Activated CD4-positive, alpha-beta T cell treated with anti-CD3 and anti-CD28 coated beads for 24 hours (primary cell): ENCODE data around the gene ANO7.

Source experiments
- DNase-seq, 2 donors: peaks; one replicate each; pipeline ENCODE4 v3.0.0-alpha.2; 2020; ENCODE audit warnings: low read depth in 2 of 2

ANO7 gene, protein sequence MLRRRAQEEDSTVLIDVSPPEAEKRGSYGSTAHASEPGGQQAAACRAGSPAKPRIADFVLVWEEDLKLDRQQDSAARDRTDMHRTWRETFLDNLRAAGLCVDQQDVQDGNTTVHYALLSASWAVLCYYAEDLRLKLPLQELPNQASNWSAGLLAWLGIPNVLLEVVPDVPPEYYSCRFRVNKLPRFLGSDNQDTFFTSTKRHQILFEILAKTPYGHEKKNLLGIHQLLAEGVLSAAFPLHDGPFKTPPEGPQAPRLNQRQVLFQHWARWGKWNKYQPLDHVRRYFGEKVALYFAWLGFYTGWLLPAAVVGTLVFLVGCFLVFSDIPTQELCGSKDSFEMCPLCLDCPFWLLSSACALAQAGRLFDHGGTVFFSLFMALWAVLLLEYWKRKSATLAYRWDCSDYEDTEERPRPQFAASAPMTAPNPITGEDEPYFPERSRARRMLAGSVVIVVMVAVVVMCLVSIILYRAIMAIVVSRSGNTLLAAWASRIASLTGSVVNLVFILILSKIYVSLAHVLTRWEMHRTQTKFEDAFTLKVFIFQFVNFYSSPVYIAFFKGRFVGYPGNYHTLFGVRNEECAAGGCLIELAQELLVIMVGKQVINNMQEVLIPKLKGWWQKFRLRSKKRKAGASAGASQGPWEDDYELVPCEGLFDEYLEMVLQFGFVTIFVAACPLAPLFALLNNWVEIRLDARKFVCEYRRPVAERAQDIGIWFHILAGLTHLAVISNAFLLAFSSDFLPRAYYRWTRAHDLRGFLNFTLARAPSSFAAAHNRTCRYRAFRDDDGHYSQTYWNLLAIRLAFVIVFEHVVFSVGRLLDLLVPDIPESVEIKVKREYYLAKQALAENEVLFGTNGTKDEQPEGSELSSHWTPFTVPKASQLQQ

DNA sequence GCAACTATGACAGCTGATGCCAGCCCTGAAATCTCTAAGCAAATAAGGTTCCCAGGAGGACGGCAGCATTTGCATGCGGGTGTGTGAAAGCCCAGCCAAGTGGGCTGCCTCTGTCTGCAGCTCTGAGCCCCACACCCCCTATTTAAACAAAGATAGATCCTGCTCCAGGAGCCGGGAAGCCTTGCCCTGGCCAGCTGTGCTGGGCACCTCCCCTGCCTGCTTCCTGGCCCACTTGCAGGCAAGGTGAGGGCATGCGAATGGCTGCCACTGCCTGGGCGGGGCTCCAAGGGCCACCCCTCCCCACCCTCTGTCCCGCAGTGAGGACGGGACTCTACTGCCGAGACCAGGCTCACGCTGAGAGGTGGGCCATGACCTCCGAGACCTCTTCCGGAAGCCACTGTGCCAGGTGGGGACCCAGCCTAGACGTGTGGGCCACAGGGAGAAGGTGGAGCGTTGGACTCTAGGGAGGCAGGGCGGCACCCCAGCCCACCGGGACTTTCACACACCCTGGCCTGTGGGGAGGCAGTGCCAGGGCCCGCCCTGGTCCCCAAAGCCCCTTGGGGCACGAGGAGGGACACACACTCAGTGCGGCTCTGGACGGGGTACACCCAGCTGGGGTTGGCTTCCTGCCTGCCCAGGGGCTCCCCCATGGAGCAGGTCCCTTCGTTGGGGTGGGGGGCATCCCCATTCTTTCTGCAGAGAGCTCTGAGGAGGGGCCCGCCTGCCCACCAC lies at the start of gene ANO7:
TSS of gene ANO7 (plus strand) at position 317 of the 732 bp plus-strand sequence. CDS start 1,387 bp downstream, outside the sequence.
- DNase-seq = no peak

DNA sequence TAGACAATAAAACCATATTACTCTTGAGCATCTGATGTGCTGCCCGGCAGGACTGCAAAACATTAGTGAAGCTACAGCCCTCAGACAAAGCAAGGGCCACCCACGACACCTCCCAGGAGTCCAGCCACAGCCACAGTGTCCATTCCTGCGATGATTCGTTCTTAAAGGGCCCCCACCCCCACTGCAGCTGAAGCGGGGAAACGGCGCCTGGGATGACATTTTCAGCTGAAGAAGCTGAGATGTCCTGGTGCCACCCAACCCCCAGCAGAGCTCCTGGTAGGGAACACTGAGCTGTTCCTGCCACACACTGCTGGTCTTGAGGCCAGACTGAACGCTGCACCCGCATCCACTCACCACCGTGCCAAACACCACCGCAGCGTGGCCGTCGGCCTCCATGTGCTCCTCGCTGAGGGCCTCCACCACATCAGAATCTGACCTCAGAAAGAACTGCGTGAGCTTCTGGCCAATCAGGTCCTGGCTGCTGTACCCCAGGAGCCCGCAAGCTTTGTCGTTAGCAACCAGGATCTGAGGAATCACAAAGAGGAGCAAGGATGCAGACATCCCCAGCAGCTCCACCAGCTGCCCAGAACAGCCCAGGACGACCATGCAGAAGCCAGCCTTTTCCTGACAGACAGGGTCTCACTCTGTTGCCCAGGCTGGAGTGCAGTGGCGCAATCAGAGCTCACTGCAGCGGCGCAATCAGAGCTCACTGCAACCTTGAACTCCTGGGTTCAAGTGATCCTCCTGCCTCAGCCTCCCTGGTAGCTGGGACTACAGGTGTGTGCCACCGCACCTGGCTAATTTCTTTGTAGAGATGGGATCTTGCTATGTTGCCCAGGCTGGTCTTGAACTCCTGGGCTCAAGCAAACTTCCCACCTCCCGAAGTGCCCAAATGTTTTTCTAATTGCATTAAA lies 48.7 kb upstream of the ANO7 start:
- DNase-seq = no peak

DNA sequence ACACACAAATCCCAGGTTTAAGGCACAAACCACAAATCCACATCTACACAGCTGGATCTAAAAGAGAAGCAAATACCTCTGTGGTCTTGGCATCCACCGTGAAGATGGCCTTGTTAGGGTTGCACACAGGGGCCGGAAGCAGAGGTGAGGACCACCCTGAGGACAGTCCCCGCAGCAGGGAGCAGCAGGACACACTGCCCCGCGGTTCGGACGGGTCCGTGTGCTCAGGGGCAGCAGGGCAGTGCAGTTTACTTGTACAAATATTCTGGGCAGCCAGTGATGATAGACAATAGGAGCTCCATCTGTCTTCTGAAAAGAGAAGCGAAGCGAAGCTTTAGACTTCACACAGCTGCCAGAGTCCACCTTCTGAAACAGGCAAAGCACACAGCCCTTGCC lies 48.0 kb upstream of the ANO7 start:
- DNase-seq = no peak

DNA sequence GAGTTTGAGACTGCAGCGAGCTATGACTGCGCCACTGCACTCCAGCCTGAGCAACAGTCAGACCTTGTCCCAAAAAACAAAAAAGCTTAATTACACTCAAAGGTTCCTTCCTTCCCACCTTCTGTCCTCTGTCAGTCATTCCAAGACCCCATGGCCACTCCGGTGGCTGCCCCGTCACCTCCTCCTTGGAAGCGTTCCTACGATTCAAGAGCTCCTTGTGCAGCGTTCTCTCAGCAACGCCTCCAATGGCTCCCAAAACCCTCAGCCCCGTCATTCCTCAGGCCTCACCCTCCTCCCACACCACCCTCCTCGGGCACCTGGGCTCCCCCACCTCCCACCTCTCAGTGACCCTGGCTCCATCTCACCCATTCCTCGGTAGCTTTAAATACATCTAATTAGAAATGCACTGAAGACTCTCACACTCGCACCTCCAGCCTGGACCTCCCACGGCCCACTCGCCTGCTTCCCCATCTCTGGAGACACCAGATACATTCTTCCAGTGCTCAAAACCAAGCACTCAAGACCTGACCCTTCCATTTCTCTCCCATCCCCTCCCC lies 47.2 kb upstream of the ANO7 start:
- no peak for DNase-seq

DNA sequence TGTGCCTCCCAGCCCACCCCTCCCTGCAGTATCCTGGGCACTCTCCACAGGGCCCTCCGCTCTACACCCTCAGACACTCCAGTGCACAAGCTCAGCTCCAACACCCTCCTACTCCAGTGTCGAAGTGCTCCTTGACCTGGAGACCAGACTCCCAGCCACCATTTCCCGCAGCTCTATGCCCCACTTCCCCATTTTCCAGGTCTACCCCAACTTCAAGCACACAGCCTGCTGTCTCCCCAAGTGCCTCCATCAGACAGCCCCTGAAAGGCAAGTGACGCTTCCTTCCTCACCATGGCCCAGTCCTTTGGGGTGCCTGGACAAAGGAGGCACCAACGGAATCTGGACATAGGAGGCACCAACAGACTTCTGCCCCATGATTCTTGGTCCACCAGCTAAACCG lies 46.4 kb upstream of the ANO7 start:
- no peak for DNase-seq

DNA sequence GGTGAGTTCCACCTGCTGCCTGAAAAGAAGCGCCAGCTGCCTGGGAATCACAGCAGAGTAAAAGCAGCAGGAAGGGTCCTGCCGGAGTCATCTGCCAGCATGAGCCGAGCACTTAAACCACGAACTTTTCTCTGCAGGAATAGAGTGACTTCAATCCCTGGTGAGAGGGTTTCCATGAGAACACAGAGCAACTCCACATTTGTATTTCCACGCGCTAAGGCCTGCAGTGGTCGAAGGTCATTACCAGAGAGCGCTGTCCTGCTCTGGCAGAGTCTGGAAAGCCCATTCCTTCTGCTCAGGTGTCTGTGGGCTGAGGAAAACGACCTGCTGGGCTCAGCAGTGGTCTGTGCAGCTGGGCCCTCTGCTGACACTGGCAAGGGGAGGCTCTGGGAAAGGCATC lies 45.9 kb upstream of the ANO7 start:
- DNase-seq = no peak

DNA sequence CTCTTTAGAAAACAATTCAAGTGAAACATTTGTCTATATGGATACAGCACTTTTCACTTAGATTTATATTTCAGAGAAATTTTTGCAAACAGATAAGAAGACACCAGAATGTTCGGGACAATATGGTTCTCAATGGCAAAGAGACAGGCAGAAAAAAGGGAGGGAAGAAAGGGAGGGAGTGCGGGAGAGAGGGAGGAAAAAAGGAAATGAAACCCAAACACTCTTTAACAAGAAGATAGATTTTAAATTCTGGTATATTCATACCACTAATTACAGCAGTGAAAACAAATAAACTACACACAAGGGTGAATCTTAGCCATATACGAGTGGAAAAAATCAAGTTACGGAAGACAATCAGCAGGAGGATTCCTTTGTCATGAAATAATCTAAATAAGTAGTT lies 42.2 kb upstream of the ANO7 start:
- DNase-seq = no peak

DNA sequence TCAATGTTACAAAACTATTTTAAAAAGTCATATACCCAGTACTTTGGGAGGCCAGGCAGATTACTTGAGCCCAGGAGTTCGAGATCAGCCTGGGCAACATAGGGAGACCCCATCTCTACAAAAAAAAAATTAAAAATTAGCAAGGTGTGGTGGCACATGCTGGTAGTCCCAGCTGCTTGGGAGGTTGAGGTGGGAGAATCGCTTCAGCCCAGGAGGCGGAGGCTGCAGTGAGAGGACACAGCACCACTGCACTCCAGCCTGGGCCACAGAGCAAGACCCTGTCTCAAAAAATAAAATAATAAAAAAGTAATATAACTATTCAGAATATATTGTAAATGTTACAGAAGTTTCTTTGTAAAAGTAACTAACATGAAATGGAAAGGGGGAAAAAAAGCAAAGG lies 41.1 kb upstream of the ANO7 start:
- no peak for DNase-seq

DNA sequence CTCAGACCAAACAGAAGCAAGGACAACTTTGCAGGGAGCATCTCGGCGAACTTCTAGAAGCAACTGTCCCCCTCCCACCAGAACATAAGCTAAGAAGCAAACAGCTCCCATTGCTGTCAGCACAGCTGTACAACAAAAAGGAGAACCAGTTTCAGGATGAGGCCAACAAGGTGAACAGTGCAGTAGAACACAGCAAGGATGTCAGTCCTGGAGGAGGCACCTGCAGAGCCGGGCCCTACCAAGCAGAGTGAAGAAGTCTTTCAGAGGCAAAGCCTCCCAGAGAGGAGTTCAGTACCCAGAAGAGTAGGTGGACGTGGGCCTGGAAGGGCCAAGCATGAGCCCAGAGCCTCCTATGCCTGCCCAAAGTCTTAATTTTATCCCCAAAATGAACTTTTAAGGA lies 40.2 kb upstream of the ANO7 start:
- DNase-seq = no peak

DNA sequence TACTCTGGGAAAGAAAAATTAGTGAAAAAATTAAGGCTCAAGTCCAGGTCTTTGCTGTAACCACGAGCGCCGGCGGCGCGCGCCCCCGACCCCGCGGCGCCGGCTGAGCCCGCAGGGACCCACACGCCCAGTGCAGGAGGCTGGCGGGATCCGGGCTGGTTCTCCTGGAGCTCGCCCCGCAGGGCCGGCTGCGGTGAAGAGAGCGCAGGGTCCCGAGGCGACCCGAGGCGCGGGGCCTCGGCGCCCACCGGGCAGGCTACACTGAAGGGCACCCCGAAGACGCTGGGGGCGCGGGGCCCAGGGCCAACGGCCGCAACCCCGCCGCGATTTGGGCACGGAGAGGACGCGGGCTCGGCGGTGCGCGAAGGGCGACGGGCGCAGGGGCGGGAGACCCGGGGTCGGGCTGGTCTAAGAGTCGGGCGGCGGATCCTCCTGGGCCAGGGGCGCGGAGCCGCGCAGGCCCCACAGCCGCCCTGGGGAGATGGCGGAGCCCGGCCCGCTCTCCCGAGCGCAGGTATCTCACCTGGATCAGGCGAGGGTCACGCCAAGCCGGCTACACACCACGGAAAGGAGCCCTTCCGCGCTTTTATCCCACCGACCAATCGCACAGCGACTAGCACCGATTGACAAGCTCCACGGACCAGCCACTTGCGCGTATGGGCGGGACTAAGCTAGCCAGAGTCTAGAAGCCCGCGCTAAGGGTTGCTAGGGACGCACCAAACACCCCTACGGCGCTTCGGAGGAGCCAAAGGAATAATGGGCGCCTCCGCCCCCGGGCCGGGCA lies 39.4 kb upstream of the ANO7 start, which contains the start of gene PASK:
TSS of gene PASK (minus strand) at position 582 of the 784 bp plus-strand sequence. CDS start 6,440 bp downstream, outside the sequence.
- DNase-seq = peak; percentile 84 to 91

DNA sequence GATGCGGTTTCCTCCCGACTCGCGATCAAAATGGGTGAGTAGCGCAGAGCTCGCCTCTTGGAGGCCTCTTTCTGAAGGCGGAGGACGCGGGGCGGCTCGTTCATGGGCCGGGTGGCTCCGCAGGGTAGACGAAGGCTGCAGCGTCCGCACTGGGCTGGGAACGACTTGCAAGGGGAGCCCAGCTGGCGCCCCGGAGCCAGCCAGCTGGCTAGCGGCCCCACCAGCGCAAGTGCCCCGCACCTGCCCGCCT lies 38.9 kb upstream of the ANO7 start:
- DNase-seq = no peak

DNA sequence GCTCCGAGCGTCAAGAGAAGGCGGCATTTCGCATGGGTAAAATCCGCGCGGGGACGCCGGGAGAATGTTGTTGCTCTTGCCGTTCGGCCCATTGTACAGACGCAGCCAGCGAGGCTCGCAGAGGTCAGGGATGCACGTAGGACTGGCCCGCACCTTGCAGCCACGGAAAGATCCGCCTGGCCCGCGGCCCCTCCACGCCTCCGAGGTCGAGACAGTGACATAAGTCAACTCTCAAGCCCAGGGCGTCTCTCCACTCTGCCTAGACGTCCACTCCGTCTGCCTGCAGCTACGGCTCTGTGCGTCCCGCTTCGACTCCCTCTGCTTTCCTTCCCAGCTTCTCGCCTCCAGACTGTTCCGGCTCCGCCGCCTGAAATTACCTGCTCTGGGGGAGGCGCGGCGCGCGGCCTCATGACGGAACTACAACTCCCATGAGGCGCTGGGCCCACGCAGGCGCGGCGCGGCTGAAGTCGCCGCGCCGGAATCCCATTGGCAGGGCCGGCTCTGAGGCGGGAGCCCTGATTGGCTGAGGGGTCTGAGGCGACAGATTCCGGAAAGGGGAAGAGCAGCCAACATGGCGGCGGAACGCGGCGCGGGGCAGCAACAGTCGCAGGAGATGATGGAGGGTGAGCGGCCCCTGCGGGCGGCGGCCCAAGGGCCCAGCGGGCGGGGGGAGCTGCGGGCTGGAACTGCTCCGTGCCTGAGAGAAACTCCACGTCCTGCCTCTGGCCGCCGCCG lies 38.4 kb upstream of the ANO7 start, which contains the start of gene PPP1R7:
TSS of gene PPP1R7 (plus strand) at position 543 of the 735 bp plus-strand sequence. CDS start at position 572, 29 bp downstream.
- peak; percentile 88 to 92 for DNase-seq

DNA sequence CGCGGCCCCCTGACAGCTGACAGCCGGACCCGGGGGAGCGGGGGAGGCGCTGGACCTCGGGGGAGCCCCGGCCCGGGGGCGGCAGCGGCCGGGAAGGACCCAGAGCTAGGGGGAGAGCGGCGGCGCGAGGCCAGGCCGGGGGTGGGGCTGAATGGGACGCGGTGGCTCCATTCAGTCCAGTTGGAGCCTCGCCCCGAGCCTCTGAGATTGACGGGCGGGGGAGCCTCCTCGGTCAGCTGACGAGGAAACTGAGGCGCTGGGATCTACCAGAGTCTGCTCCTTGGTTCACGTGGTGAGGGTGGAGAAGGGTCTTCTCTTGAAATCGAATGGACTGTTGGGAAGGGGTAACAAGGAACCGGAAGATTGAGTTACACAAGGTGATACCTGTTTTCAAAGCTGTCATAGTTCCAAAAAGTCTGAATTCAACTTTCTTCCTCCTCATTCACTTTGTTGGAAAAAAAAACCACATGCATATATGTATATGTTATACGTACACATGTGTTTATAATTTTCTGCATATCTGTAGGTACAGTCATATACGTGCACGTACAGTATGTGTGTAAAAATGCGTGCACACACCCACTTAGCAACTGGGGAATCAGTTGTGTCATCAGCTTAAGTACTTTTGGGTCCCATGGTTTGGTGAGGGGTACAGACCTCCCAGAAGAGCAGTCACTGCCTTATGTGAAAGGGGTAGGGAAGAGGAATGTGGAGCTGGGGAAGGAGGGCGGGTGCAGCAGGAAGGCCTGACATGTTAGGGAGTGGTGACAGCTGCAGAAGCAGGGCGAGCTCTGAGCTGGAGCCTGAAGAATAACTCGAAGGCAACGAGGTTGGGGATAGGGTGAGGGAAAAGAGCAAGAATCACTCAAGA lies 37.6 kb upstream of the ANO7 start:
- no peak for DNase-seq

DNA sequence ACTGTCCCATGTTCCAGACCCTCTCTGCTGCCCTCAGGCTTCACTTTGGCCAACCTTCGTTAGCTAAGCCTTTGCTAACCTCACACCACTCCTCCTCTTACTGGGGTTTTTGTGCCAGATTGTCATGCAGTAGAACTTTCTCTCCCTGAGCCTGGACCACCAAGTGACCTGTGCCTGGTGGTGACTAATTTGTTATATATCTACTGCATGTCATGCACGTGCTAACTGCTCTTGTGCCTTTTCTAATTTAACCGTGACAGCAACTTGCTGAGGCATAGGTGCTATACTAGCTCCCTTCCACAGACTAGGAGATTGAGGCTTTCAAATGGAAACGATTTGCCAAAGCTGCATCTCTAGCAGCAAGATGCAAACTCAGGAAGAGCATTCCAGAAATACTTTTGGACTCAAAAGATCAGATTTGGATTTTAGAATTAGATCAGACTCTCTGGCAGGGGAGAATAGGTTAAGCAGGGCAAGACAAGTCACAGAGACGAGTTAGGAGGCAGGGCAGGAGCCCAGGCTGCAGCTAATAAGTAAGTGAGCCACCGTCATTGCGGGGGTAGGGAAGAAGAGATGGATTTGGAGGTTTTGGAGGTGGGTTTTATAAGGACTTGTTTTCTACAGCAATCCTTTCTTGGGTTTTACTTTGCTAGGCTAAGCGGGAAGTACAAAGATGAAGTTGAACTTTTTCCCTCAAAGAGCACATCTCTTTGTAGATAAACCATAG lies 36.4 kb upstream of the ANO7 start:
- DNase-seq = no peak

DNA sequence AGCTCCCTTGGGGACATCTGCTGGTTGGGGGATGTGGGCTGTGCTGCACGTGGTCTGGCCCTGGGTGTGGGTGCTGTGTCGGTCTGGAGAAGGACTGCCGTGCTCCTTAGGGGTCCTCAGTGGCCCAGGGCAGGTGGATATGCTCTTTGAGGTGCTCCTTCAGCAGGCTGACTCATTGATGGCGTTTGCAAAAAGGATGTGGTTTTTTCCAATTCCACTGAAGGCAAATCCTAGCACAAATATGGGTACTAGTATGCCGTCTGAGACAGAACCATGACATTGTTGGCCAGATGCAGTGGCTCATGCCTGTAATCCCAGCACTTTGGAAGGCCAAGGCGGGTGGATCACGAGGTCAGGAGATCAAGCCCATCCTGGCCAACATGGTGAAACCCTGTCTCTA lies 34.9 kb upstream of the ANO7 start:
- no peak for DNase-seq

DNA sequence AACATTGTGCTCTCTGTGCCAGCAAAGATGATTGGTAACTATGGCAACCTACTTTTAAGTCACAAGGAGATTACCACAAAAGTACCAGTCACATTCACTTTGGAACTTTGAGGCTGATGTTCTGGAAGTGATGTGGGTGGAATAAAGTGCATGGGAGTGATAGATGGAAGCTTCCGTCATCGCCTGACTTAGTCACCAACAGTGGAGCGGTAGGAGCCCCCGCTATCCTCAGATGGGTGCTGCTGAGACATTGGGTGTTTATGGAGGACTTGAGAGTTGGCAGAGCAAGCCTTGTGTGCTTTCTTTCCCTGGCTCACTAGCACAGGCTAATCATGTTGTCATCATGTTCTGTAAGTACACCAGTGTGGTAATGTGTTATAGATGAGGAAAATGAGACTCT lies 33.6 kb upstream of the ANO7 start:
- DNase-seq = peak; percentile 9 to 15

DNA sequence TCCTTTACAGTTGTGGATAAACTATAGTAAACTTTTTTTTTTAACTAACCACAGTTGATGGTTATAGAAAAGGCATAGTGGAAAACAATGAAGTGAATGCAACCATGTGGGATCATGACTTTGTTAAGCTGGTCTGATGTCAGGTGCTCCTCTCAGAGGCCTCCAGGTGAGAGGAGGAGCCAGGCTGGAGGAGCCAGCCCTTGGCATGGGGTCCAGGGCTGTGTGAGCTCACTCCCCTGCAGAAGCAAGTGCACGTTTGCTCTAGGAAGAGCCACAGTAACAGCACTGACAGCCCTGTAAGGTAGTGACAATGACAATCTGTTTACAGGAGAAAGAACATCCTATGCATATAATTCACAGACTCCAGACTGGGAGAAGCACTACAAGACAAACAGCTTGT lies 32.5 kb upstream of the ANO7 start:
- no peak for DNase-seq

DNA sequence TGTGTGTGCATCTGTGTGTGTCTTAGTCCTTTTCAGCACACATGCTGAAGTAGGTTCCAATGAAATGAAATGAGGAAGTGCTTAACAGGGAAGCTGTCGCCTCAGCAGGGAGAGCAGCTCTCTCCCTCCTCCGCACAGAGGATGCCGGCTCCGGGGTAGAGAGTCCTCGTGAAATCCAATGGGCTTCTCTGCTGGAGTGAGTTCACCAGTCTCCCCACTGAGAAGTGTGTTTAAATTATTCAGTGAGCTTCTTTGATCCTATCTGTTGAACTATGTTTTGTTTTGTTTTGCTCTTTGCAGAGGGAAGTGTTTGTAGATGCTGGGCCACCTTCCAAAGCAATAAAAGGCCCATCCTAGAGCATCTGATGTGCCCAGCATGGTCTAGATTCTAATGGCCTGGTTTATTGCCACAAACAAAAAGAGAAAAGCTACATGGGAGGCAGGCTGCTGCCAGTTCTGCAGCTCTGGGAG lies 31.5 kb upstream of the ANO7 start:
- DNase-seq = no peak
